ENCODE results near the gene CUTC.

The CUTC gene

GRCh38 chr10:99756159-99756558 lies 24.1 kb downstream of the CUTC start:
- no peak for TF ChIP-seq CTCF (IDR thresholded peaks at IDR 0.05; ENCODE audit: borderline replicate concordance, insufficient read depth, low read depth, low read length)
- H3K4me3 ChIP-seq (ENCODE audit: low read depth, low read length) = no peak overlapping the region

DNA sequence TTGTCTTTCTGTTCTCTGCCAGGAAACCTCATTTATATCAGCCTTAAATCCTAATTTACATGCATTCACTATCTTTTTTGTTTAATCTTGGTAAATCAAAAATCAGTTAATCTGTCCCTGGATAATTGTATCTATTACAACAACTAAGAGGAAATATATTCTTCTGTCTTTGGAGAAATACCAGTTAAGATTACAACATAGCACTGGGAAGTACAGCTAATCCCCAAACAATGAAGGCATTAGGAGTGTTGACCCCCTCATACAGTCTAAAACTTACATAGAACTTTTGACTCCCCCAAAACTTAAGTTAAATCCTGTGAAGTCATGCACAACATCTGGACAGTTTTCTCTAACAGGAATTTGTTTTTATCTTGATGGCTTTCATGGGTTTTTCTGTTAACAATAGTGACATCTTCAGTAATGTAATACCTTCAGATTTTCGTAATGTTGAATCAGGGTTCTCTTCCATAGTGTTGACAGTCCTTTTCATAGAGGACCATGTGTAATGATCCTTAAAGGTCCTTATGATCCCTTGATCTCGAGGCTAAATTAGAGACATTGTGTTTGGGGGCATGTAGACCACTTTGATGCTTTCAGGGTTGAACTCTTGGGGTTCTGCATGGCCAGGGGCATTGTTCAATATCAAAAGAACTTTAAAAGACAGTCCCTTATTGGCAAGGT lies 26.3 kb downstream of the CUTC start:
- no peak overlapping the region for H3K4me3 ChIP-seq (ENCODE audit: low read depth, low read length)
- no peak for TF ChIP-seq CTCF (IDR thresholded peaks at IDR 0.05; ENCODE audit: borderline replicate concordance, insufficient read depth, low read depth, low read length)

GRCh38 chr10:99760321-99760720 lies 28.3 kb downstream of the CUTC start:
- H3K4me3 ChIP-seq (ENCODE audit: low read depth, low read length) = no peak overlapping the region
- TF ChIP-seq CTCF (IDR thresholded peaks at IDR 0.05; ENCODE audit: borderline replicate concordance, insufficient read depth, low read depth, low read length) = no peak

- TF ChIP-seq CTCF (IDR thresholded peaks at IDR 0.05; ENCODE audit: borderline replicate concordance, insufficient read depth, low read depth, low read length) = no peak
- H3K4me3 ChIP-seq (ENCODE audit: low read depth, low read length) = no peak overlapping the region
These were observed 29.3 kb downstream of the CUTC start for GRCh38 chr10:99761365-99761764.

GRCh38 chr10:99765672-99766301 lies 33.8 kb downstream of the CUTC start:
- no peak overlapping the region for H3K4me3 ChIP-seq (ENCODE audit: low read depth, low read length)
- TF ChIP-seq CTCF (IDR thresholded peaks at IDR 0.05; ENCODE audit: borderline replicate concordance, insufficient read depth, low read depth, low read length) = no peak

- TF ChIP-seq CTCF (IDR thresholded peaks at IDR 0.05; ENCODE audit: borderline replicate concordance, insufficient read depth, low read depth, low read length) = no peak
- H3K4me3 ChIP-seq (ENCODE audit: low read depth, low read length) = no peak overlapping the region
These were observed 34.3 kb downstream of the CUTC start for GRCh38 chr10:99766302-99766681.

DNA sequence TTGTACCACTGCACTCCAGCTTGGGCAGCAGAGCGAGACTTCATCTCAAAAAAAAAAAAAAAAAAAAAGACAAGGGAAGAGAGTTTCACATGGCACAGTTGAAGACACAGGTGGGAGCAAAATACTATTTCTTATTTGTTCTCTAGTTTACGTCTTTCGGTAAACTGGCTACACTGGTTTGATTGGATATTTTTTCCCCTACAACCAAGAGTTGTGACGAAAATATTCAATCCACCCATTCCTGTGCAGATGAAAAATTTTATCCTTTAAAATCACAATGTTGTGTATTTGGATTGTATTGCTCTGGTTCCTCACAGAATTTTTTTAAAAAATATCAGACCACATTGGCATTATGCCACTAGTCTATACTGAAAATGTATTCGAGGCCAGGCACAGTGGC lies 35.9 kb downstream of the CUTC start:
- no peak overlapping the region for H3K4me3 ChIP-seq (ENCODE audit: low read depth, low read length)
- TF ChIP-seq CTCF (IDR thresholded peaks at IDR 0.05; ENCODE audit: borderline replicate concordance, insufficient read depth, low read depth, low read length) = no peak

Measured in GM12875 (cell line).